Colonic mucosa (tissue), 4 donors: ENCODE data around the gene AIG1. TPM values are rescaled to one million over a fixed set of nuclear protein-coding genes. Genes with fewer than 3 reads are reported as not detected.

ENCODE experiments used
- DNase-seq: peaks from one replicate; pipeline ENCODE4 v3.0.0-alpha.2; 2020
- H3K27ac ChIP-seq: fragments of 200-600 bp; one replicate; pipeline ENCODE4 v1.8.0; 2021
- H3K27me3 ChIP-seq: fragments of 200-600 bp; one replicate; pipeline ENCODE4 v1.8.0; 2021
- H3K36me3 ChIP-seq: fragments of 200-600 bp; one replicate; pipeline ENCODE4 v1.8.0; 2021
- H3K4me1 ChIP-seq: fragments of 200-600 bp; one replicate; pipeline ENCODE4 v1.8.0; 2021; ENCODE audit warnings: mild to moderate bottlenecking
- H3K4me3 ChIP-seq: fragments of 200-600 bp; one replicate; pipeline ENCODE4 v1.8.0; 2021
- H3K9ac ChIP-seq, 2 donors: one replicate each; pipeline ENCODE4 v1.7.0; 2013; ENCODE audit warnings: control low read depth in 2 of 2, low read depth in 2 of 2, low read length in 2 of 2
- H3K9me3 ChIP-seq: fragments of 200-600 bp; one replicate; pipeline ENCODE4 v1.8.0; 2021
- CTCF ChIP-seq: fragments of 200-600 bp; IDR thresholded peaks from one replicate; pipeline ENCODE4 v1.8.0; 2022; ENCODE audit warnings: antibody characterized with exemption, mild to moderate bottlenecking
- intact Hi-C: fragments of 100-400 bp; cut with DNase I; formaldehyde crosslinking; loops from one replicate; pipeline ENCODE4 v1.14.1; 2022
- total RNA-seq, 2 donors: library from RNA; stranded (reverse); fragmentation: NEBNext Ultra II Directional in 1 of 2; extraction: Animal tissue kit (Norgen Biotek cat#: 25700) in 1 of 2; gene quantifications; one replicate each; pipeline ENCODE4 v1.2.1, GENCODE V29; 2021
- donor health status: healthy.
- donor health status: DM: no; HTN: no; CAD: no.
- donor health status: DM: no; HTN: no; CAD: no.

Gene AIG1
- total RNA-seq, 2 donors from 2014 or later, result 24.2 to 28.8 TPM

- Histone ChIP-seq H3K9ac (no peak overlapping the region), H3K27ac (no peak overlapping the region), H3K4me3 (no peak overlapping the region), H3K4me1 (no peaks in the 10 kb centered on the region), H3K27me3 (no peaks in the 10 kb centered on the region), H3K9me3 (no peaks in the 10 kb centered on the region), H3K36me3 (no peaks in the 10 kb centered on the region)
- TF ChIP-seq CTCF, result no peak
- no peak for DNase-seq
- intact Hi-C loops, result no loop called here
Observed at GRCh38 chr6:143264379-143264778, 203.7 kb downstream of the AIG1 start.

- H3K36me3 ChIP-seq, result no peaks in the 10 kb centered on the region
- no peak overlapping the region for H3K4me3 ChIP-seq
- H3K4me1 ChIP-seq, result no peaks in the 10 kb centered on the region
- intact Hi-C loops, result no loop called here
- no peak for DNase-seq
- H3K27me3 ChIP-seq, result no peaks in the 10 kb centered on the region
- no peak overlapping the region for H3K9ac ChIP-seq
- H3K27ac ChIP-seq, result no peak overlapping the region
- H3K9me3 ChIP-seq, result no peaks in the 10 kb centered on the region
- no peak for TF ChIP-seq CTCF
Observed at GRCh38 chr6:143264986-143265764, 204.5 kb downstream of the AIG1 start.

- DNase-seq, result no peak
- no peak overlapping the region for H3K9ac ChIP-seq
- intact Hi-C loops, result no loop called here
- no peak overlapping the region for H3K27ac ChIP-seq
- TF ChIP-seq CTCF, result no peak
- H3K4me1 ChIP-seq, result no peaks in the 10 kb centered on the region
- H3K4me3 ChIP-seq, result no peak overlapping the region
- H3K9me3 ChIP-seq, result no peaks in the 10 kb centered on the region
- no peaks in the 10 kb centered on the region for H3K36me3 ChIP-seq
- H3K27me3 ChIP-seq, result no peaks in the 10 kb centered on the region
Observed at GRCh38 chr6:143267760-143268159, 207.1 kb downstream of the AIG1 start.

GRCh38 chr6:143268439-143268838 is 207.8 kb downstream of the AIG1 start:
- intact Hi-C loops, result no loop called here
- Histone ChIP-seq H3K4me1 (no peaks in the 10 kb centered on the region), H3K27me3 (no peaks in the 10 kb centered on the region), H3K27ac (no peak overlapping the region), H3K36me3 (no peaks in the 10 kb centered on the region), H3K9me3 (no peaks in the 10 kb centered on the region), H3K9ac (no peak overlapping the region), H3K4me3 (no peak overlapping the region)
- TF ChIP-seq CTCF, result no peak
- no peak for DNase-seq

GRCh38 chr6:143270026-143270425 is 209.3 kb downstream of the AIG1 start:
- Histone ChIP-seq H3K27me3 (no peaks in the 10 kb centered on the region), H3K4me1 (no peaks in the 10 kb centered on the region), H3K27ac (no peak overlapping the region), H3K9me3 (no peaks in the 10 kb centered on the region), H3K4me3 (no peak overlapping the region), H3K9ac (no peak overlapping the region), H3K36me3 (no peaks in the 10 kb centered on the region)
- TF ChIP-seq CTCF, result no peak
- intact Hi-C loops, result no loop called here
- DNase-seq, result no peak
